ENCODE results near the gene HADH. TPM values are rescaled to one million over a fixed set of nuclear protein-coding genes. Genes with fewer than 3 reads are reported as not detected.

The HADH gene
- total RNA-seq, 1 experiment from 2014 or later = 41.6 TPM

GRCh38 chr4:108001540-108002135, 11.9 kb downstream of the HADH start:
- Histone ChIP-seq H3K27me3 (ENCODE audit: low read length) (no peaks in the 10 kb centered on the region), H3K9ac (ENCODE audit: low read length) (no peak overlapping the region), H3K4me3 (ENCODE audit: low read length) (no peak overlapping the region), H3K9me2 (replicated peaks; ENCODE audit: insufficient read depth, low read length) (no peaks in the 10 kb centered on the region), H3K4me1 (ENCODE audit: low read length) (peaks cover 21% of the 10 kb centered on the region), H3K79me2 (ENCODE audit: low read length) (peaks cover 86% of the 10 kb centered on the region), H3K9me3 (ENCODE audit: low read length) (no peaks in the 10 kb centered on the region), H2AFZ (ENCODE audit: low read length) (no peak overlapping the region), H3K27ac (ENCODE audit: low read length) (no peak overlapping the region), H4K20me1 (ENCODE audit: insufficient read depth, low read depth, low read length) (no peaks in the 10 kb centered on the region), H3K4me2 (ENCODE audit: low read depth, low read length, poor library complexity, severe bottlenecking) (no peak overlapping the region), H3K36me3 (ENCODE audit: insufficient read depth, low read length) (peaks cover 20% of the 10 kb centered on the region)
- no peak for DNase-seq

DNA sequence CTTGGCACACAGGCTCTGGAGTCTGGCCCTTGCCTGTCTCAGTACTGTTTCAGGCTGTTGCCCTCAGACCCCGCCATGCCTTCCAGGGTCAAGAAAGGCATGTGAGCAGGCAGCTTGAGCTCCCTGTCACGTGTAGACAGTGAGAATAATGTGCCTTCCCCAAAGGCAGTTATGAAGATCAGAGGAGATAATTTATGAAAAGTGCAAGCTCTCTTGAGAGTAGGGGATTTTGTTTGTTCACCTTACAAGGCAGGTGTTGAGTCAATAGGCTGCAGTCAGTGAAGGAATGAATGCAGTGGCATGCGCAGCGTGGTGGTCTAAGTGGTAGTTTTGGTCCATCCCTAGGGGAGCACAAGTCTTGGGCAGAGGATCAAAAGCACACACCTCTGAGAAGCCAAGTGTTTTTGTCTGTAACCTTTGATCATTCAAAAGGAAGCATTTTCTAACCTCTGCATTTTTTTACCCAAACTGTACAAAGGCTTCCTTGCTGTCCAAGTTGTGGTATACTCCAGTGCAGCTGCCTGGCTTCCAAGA, 14.4 kb downstream of the HADH start:
- Histone ChIP-seq H3K9me2 (replicated peaks; ENCODE audit: insufficient read depth, low read length) (no peaks in the 10 kb centered on the region), H3K27me3 (ENCODE audit: low read length) (no peaks in the 10 kb centered on the region), H3K79me2 (ENCODE audit: low read length) (peaks cover 87% of the 10 kb centered on the region), H3K27ac (ENCODE audit: low read length) (no peak overlapping the region), H2AFZ (ENCODE audit: low read length) (no peak overlapping the region), H4K20me1 (ENCODE audit: insufficient read depth, low read depth, low read length) (no peaks in the 10 kb centered on the region), H3K9me3 (ENCODE audit: low read length) (no peaks in the 10 kb centered on the region), H3K4me3 (ENCODE audit: low read length) (no peak overlapping the region), H3K4me1 (ENCODE audit: low read length) (peaks cover 13% of the 10 kb centered on the region), H3K9ac (ENCODE audit: low read length) (no peak overlapping the region), H3K4me2 (ENCODE audit: low read depth, low read length, poor library complexity, severe bottlenecking) (no peak overlapping the region), H3K36me3 (ENCODE audit: insufficient read depth, low read length) (peaks cover 20% of the 10 kb centered on the region)
- DNase-seq = no peak

- Histone ChIP-seq H3K4me1 (ENCODE audit: low read length) (peaks cover 13% of the 10 kb centered on the region), H3K9me2 (replicated peaks; ENCODE audit: insufficient read depth, low read length) (no peaks in the 10 kb centered on the region), H3K9ac (ENCODE audit: low read length) (no peak overlapping the region), H3K79me2 (ENCODE audit: low read length) (peaks cover 87% of the 10 kb centered on the region), H3K27ac (ENCODE audit: low read length) (no peak overlapping the region), H3K36me3 (ENCODE audit: insufficient read depth, low read length) (peaks cover 15% of the 10 kb centered on the region), H2AFZ (ENCODE audit: low read length) (no peak overlapping the region), H3K4me2 (ENCODE audit: low read depth, low read length, poor library complexity, severe bottlenecking) (no peak overlapping the region), H3K4me3 (ENCODE audit: low read length) (no peak overlapping the region), H3K27me3 (ENCODE audit: low read length) (no peaks in the 10 kb centered on the region), H3K9me3 (ENCODE audit: low read length) (no peaks in the 10 kb centered on the region), H4K20me1 (ENCODE audit: insufficient read depth, low read depth, low read length) (no peaks in the 10 kb centered on the region)
- no peak for DNase-seq
Observed at GRCh38 chr4:108004646-108005045, 15.0 kb downstream of the HADH start.

GRCh38 chr4:108005807-108006206, 16.1 kb downstream of the HADH start:
- Histone ChIP-seq H3K4me2 (ENCODE audit: low read depth, low read length, poor library complexity, severe bottlenecking) (no peak overlapping the region), H3K4me3 (ENCODE audit: low read length) (no peak overlapping the region), H3K4me1 (ENCODE audit: low read length) (peaks cover 13% of the 10 kb centered on the region), H3K27ac (ENCODE audit: low read length) (no peak overlapping the region), H2AFZ (ENCODE audit: low read length) (no peak overlapping the region), H3K79me2 (ENCODE audit: low read length) (peaks cover 76% of the 10 kb centered on the region), H3K27me3 (ENCODE audit: low read length) (no peaks in the 10 kb centered on the region), H4K20me1 (ENCODE audit: insufficient read depth, low read depth, low read length) (no peaks in the 10 kb centered on the region), H3K9ac (ENCODE audit: low read length) (no peak overlapping the region), H3K9me2 (replicated peaks; ENCODE audit: insufficient read depth, low read length) (no peaks in the 10 kb centered on the region), H3K36me3 (ENCODE audit: insufficient read depth, low read length) (peaks cover 8% of the 10 kb centered on the region; the same call in 1 of the 2 replicates), H3K9me3 (ENCODE audit: low read length) (no peaks in the 10 kb centered on the region)
- no peak for DNase-seq

DNA sequence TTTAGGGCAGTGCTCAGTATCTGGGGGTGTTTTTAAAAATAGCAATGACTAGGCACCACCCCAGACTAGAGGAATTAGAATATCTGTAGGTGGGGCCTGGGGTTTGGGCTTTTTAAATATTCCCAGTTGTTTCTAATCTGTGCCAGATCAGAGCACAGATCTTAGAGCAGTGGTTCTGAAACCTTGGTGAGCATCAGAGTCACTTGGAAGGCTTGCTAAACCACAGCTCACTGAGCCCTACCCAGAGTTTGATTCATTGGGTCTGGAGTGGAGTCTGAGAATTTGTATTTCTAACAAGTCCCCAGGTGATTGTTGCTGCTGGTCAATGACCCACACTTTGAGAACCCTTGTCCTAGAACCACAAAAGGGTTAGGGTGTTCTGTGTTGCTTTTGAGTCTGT, 16.7 kb downstream of the HADH start:
- H2AFZ ChIP-seq (ENCODE audit: low read length) = no peak overlapping the region
- H3K27ac ChIP-seq (ENCODE audit: low read length) = no peak overlapping the region
- no peak overlapping the region for H3K4me3 ChIP-seq (ENCODE audit: low read length)
- no peak overlapping the region for H3K4me2 ChIP-seq (ENCODE audit: low read depth, low read length, poor library complexity, severe bottlenecking)
- H3K9me2 ChIP-seq (replicated peaks; ENCODE audit: insufficient read depth, low read length) = no peaks in the 10 kb centered on the region
- H3K27me3 ChIP-seq (ENCODE audit: low read length) = no peaks in the 10 kb centered on the region
- H3K36me3 ChIP-seq (ENCODE audit: insufficient read depth, low read length) = peaks cover 10% of the 10 kb centered on the region
- DNase-seq = no peak
- no peak overlapping the region for H3K9ac ChIP-seq (ENCODE audit: low read length)
- H3K4me1 ChIP-seq (ENCODE audit: low read length) = peaks cover 13% of the 10 kb centered on the region
- H3K9me3 ChIP-seq (ENCODE audit: low read length) = no peaks in the 10 kb centered on the region
- peaks cover 70% of the 10 kb centered on the region for H3K79me2 ChIP-seq (ENCODE audit: low read length)
- no peaks in the 10 kb centered on the region for H4K20me1 ChIP-seq (ENCODE audit: insufficient read depth, low read depth, low read length)

DNA sequence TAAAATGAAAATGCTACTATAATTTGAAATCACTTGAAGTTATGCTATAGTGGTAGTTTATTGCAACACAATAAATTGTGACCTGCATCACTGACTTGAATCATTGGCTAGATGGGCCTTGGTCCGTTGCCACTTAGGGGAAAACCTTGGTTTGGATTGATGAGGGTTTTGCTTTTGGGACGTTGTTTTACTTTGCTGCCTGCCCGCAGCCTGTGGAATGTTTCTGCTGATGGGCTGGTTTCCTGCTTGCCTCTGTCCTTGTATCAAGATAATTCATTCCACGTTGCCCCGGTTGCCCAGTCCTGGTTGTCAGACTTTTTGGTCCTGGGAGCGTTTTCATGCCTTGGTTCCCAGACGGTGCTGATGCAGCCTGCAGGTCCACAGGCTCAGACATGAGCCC, 18.3 kb downstream of the HADH start:
- H3K27ac ChIP-seq (ENCODE audit: low read length) = no peak overlapping the region
- peaks cover 57% of the 10 kb centered on the region for H3K79me2 ChIP-seq (ENCODE audit: low read length)
- H3K9me2 ChIP-seq (replicated peaks; ENCODE audit: insufficient read depth, low read length) = no peaks in the 10 kb centered on the region
- DNase-seq = no peak
- H3K9me3 ChIP-seq (ENCODE audit: low read length) = no peaks in the 10 kb centered on the region
- H3K27me3 ChIP-seq (ENCODE audit: low read length) = no peaks in the 10 kb centered on the region
- H3K36me3 ChIP-seq (ENCODE audit: insufficient read depth, low read length) = peaks cover 14% of the 10 kb centered on the region
- peaks cover 13% of the 10 kb centered on the region for H3K4me1 ChIP-seq (ENCODE audit: low read length)
- no peak overlapping the region for H3K4me3 ChIP-seq (ENCODE audit: low read length)
- no peak overlapping the region for H2AFZ ChIP-seq (ENCODE audit: low read length)
- H4K20me1 ChIP-seq (ENCODE audit: insufficient read depth, low read depth, low read length) = no peaks in the 10 kb centered on the region
- no peak overlapping the region for H3K9ac ChIP-seq (ENCODE audit: low read length)
- H3K4me2 ChIP-seq (ENCODE audit: low read depth, low read length, poor library complexity, severe bottlenecking) = no peak overlapping the region

DNA sequence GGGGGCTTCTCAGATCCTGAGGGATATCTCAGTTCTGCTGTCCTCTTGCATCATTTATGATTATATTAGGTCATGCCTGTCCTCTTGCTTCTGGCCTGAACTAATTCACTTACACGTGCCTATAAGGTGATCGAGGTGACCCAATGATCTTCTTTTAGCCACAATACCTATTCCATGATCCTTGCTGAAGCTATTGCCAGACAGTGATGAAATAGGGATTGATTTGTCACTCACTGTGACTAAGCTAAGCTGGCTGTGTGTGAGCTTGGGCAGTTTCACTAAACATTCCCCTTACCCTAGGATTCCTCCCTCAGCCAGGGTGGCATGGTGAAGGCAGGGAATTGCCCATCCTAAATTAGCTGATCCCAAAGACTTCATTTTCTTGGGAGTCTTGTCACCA, 19.0 kb downstream of the HADH start:
- H2AFZ ChIP-seq (ENCODE audit: low read length) = no peak overlapping the region
- peaks cover 9% of the 10 kb centered on the region for H3K4me1 ChIP-seq (ENCODE audit: low read length)
- no peak overlapping the region for H3K4me2 ChIP-seq (ENCODE audit: low read depth, low read length, poor library complexity, severe bottlenecking)
- H3K9ac ChIP-seq (ENCODE audit: low read length) = no peak overlapping the region
- H4K20me1 ChIP-seq (ENCODE audit: insufficient read depth, low read depth, low read length) = no peaks in the 10 kb centered on the region
- H3K9me2 ChIP-seq (replicated peaks; ENCODE audit: insufficient read depth, low read length) = no peaks in the 10 kb centered on the region
- DNase-seq = no peak
- peaks cover 60% of the 10 kb centered on the region for H3K79me2 ChIP-seq (ENCODE audit: low read length)
- no peak overlapping the region for H3K27ac ChIP-seq (ENCODE audit: low read length)
- H3K9me3 ChIP-seq (ENCODE audit: low read length) = no peaks in the 10 kb centered on the region
- no peaks in the 10 kb centered on the region for H3K27me3 ChIP-seq (ENCODE audit: low read length)
- H3K4me3 ChIP-seq (ENCODE audit: low read length) = no peak overlapping the region
- H3K36me3 ChIP-seq (ENCODE audit: insufficient read depth, low read length) = peaks cover 14% of the 10 kb centered on the region

DNA sequence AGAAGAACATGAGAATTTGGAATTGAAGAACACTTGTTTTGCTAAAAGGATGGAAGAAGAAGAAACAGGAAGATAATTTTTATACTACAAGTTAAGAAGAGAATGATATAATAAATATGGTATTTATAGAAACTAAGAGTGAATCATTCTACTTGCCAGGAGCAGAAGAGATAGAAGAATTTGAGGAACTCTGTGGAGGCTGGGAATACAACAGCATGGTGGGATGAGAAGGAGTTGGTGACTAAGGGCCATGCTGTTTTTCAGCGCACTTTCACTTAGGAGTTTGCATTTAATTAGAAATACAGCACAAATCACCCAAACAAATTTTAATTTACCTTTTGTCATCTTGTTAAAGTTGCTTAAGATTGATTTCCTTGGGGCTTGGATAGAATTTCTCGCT, 20.5 kb downstream of the HADH start:
- Histone ChIP-seq H3K9me2 (replicated peaks; ENCODE audit: insufficient read depth, low read length) (no peaks in the 10 kb centered on the region), H3K4me1 (ENCODE audit: low read length) (peaks cover 7% of the 10 kb centered on the region), H2AFZ (ENCODE audit: low read length) (no peak overlapping the region), H3K4me3 (ENCODE audit: low read length) (no peak overlapping the region), H3K79me2 (ENCODE audit: low read length) (peaks cover 48% of the 10 kb centered on the region), H3K36me3 (ENCODE audit: insufficient read depth, low read length) (peaks cover 11% of the 10 kb centered on the region), H3K4me2 (ENCODE audit: low read depth, low read length, poor library complexity, severe bottlenecking) (no peak overlapping the region), H4K20me1 (ENCODE audit: insufficient read depth, low read depth, low read length) (peaks cover 4% of the 10 kb centered on the region; the same call in 1 of the 2 replicates), H3K27ac (ENCODE audit: low read length) (no peak overlapping the region), H3K9ac (ENCODE audit: low read length) (no peak overlapping the region), H3K9me3 (ENCODE audit: low read length) (no peaks in the 10 kb centered on the region), H3K27me3 (ENCODE audit: low read length) (no peaks in the 10 kb centered on the region)
- DNase-seq = no peak
